WTC11 (cell line): ENCODE measurements around the gene AOC3. TPM values are rescaled to one million over a fixed set of nuclear protein-coding genes. Genes with fewer than 3 reads are reported as not detected.
A peak's percentile ranks its signal among the peaks of the same experiment; 100 is the strongest.
"Not testable (repeated sequence)": the region's sequence is repeated elsewhere in the genome, so short reads cannot be mapped to it uniquely, and the experiment has no call there.

Source experiments
- ATAC-seq: fragments of 200-7000 bp; cut with Tn5 transposase; 2 replicates; pipeline ENCODE4 v1.10.0; 2021; ENCODE audit warnings: mild to moderate bottlenecking, moderate library complexity
- CTCF ChIA-PET: fragments of 300-600 bp; sonication (Branson Sonifier 250); formaldehyde crosslinking; loops from one replicate; lab custom pipeline; 2021; ENCODE audit warnings: antibody characterized with exemption; lab: Charles Lee
- POLR2A ChIA-PET: fragments of 350-600 bp; sonication (Branson Sonifier 250); formaldehyde crosslinking; loops from one replicate; lab custom pipeline; 2021; ENCODE audit warnings: antibody characterized with exemption; lab: Charles Lee
- DNase-seq: peaks from one replicate; pipeline ENCODE4 v3.0.0; 2021; ENCODE audit warnings: low spot score
- H3K27ac Mint-ChIP-seq: 2 replicates; pipeline ENCODE4 v1.8.0; 2021; ENCODE audit warnings: mixed read lengths
- H3K27me3 Mint-ChIP-seq: 2 replicates; pipeline ENCODE4 v1.8.0; 2021; ENCODE audit warnings: low read depth, mild to moderate bottlenecking, moderate library complexity, mixed read lengths
- H3K36me3 Mint-ChIP-seq: 2 replicates; pipeline ENCODE4 v1.8.0; 2021; ENCODE audit warnings: mixed read lengths
- H3K4me1 Mint-ChIP-seq: 2 replicates; pipeline ENCODE4 v1.8.0; 2022; ENCODE audit warnings: mixed read lengths
- H3K4me3 Mint-ChIP-seq: 2 replicates; pipeline ENCODE4 v1.8.0; 2021; ENCODE audit warnings: mild to moderate bottlenecking, moderate library complexity, mixed read lengths
- H3K9me3 Mint-ChIP-seq: 2 replicates; pipeline ENCODE4 v1.8.0; 2021; ENCODE audit warnings: mixed read lengths
- CREB1 ChIP-seq: sonication (generic); formaldehyde crosslinking; IDR thresholded peaks from 2 replicates; pipeline ENCODE4 v1.8.0; 2023; ENCODE audit warnings: mild to moderate bottlenecking, missing genetic modification reagents
- ELF4 ChIP-seq: sonication (generic); formaldehyde crosslinking; IDR thresholded peaks from 2 replicates; pipeline ENCODE4 v1.8.1; 2022; ENCODE audit warnings: low read depth, mild to moderate bottlenecking, moderate library complexity, missing genetic modification reagents
- FOXP1 ChIP-seq: sonication (generic); formaldehyde crosslinking; IDR thresholded peaks from 2 replicates; pipeline ENCODE4 v1.8.0; 2022; ENCODE audit warnings: missing genetic modification reagents, mild to moderate bottlenecking, moderate library complexity, borderline replicate concordance
- GTF2I ChIP-seq: fragments of 250-450 bp; sonication (Bioruptor Pico); conservative IDR thresholded peaks from 2 replicates; pipeline ENCODE4 v1.4.0; 2021; ENCODE audit warnings: mild to moderate bottlenecking
- HMGA2 ChIP-seq: fragments of 250-450 bp; sonication (Bioruptor Pico); IDR thresholded peaks from 2 replicates; pipeline ENCODE4 v1.4.0; 2021; ENCODE audit warnings: mild to moderate bottlenecking, moderate library complexity
- KAT7 ChIP-seq: sonication (generic); formaldehyde crosslinking; IDR thresholded peaks from 2 replicates; pipeline ENCODE4 v1.8.1; 2023; ENCODE audit warnings: missing genetic modification reagents, mild to moderate bottlenecking, borderline replicate concordance
- MYBL2 ChIP-seq: sonication (generic); formaldehyde crosslinking; IDR thresholded peaks from 2 replicates; pipeline ENCODE4 v1.8.1; 2023; ENCODE audit warnings: mild to moderate bottlenecking, moderate library complexity, missing genetic modification reagents
- NR2C2 ChIP-seq: sonication (generic); formaldehyde crosslinking; IDR thresholded peaks from 2 replicates; pipeline ENCODE4 v1.8.0; 2022; ENCODE audit warnings: mild to moderate bottlenecking, missing genetic modification reagents
- SOX15 ChIP-seq: fragments of 250-450 bp; sonication (Bioruptor Pico); IDR thresholded peaks from 2 replicates; pipeline ENCODE4 v1.9.0; 2021; ENCODE audit warnings: mild to moderate bottlenecking
- ZBTB21 ChIP-seq: sonication (generic); formaldehyde crosslinking; IDR thresholded peaks from 2 replicates; pipeline ENCODE4 v1.8.1; 2023; ENCODE audit warnings: mild to moderate bottlenecking, missing genetic modification reagents, borderline replicate concordance
- ZNF317 ChIP-seq: sonication (generic); formaldehyde crosslinking; IDR thresholded peaks from 2 replicates; pipeline ENCODE4 v1.8.1; 2023; ENCODE audit warnings: low read depth, mild to moderate bottlenecking, moderate library complexity, missing genetic modification reagents, borderline replicate concordance
- ZNF396 ChIP-seq: fragments of 250-450 bp; sonication (Bioruptor Pico); IDR thresholded peaks from 2 replicates; pipeline ENCODE4 v1.8.0; 2021; ENCODE audit warnings: mild to moderate bottlenecking, moderate library complexity, borderline replicate concordance
- ZNF423 ChIP-seq: fragments of 250-450 bp; sonication (Bioruptor Pico); IDR thresholded peaks from 2 replicates; pipeline ENCODE4 v2.1.2; 2022; ENCODE audit warnings: mild to moderate bottlenecking, moderate library complexity
- total RNA-seq: library from RNA; stranded (reverse); gene quantifications from 3 replicates; pipeline ENCODE4 v1.2.3, GENCODE V29; 2021
- TF ChIP-seq, protein P1 (sequence below): sonication (generic); formaldehyde crosslinking; IDR thresholded peaks from 2 replicates; pipeline ENCODE4 v1.8.1; 2022; ENCODE audit warnings: mild to moderate bottlenecking, moderate library complexity, missing genetic modification reagents
- TF ChIP-seq, protein P2 (sequence below): fragments of 250-450 bp; sonication (Bioruptor Pico); conservative IDR thresholded peaks from 2 replicates; pipeline ENCODE4 v1.9.0; 2021; ENCODE audit warnings: mild to moderate bottlenecking
- TF ChIP-seq, protein P3 (sequence below): sonication (generic); formaldehyde crosslinking; IDR thresholded peaks from 2 replicates; pipeline ENCODE4 v1.8.1; 2022; ENCODE audit warnings: low read depth, missing genetic modification reagents, borderline replicate concordance
- TF ChIP-seq, protein P4 (sequence below): sonication (generic); formaldehyde crosslinking; IDR thresholded peaks from 2 replicates; pipeline ENCODE4 v1.8.1; 2022; ENCODE audit warnings: low read depth, mild to moderate bottlenecking, moderate library complexity, missing genetic modification reagents, borderline replicate concordance
- TF ChIP-seq, protein P5 (sequence below): fragments of 250-450 bp; sonication (Bioruptor Pico); IDR thresholded peaks from 2 replicates; pipeline ENCODE4 v1.9.0; 2021; ENCODE audit warnings: mild to moderate bottlenecking

Gene AOC3
- total RNA-seq, 1 experiment from 2014 or later: 7.6 TPM

DNA sequence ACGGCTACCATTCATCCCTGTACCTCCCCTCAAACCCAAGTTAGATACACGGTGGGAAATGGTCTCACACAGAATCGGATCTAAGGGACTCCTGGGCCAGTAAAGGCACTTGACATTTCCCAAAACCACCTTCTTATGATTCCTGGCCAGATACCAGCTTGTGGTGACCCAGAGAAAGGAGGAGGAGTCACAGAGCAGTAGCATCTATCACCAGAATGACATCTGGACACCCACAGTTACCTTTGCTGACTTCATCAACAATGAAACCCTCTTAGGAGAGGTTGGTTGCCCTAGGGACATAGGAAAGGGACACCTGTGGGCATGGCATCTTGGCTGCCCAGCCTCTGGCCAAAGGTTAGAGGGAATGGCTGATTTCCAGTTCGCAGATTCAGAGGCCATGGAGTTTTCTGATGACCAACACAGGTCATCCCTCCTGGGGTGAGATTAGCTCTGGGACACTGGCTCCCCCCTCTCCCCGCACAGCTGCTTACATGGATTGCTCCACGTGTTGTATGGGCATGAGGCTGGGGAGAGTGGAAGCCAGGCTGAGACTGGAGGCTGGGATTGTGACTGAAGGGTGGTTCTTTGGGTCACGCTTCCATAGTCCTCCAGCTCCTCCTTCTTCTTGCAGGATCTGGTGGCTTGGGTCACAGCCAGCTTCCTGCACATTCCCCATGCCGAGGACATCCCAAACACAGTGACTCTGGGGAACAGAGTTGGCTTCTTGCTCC lies 1.4 kb upstream of the AOC3 start:
- ChIA-PET CTCF (interaction anchor here (0.9 to 3.3 kb wide), 4 partner anchors 26 to 148 kb away, joined by 3 to 19 read pairs (median 4); partner anchors contain the start of genes BECN1 and RPL27), POLR2A (no interaction called here)

DNA sequence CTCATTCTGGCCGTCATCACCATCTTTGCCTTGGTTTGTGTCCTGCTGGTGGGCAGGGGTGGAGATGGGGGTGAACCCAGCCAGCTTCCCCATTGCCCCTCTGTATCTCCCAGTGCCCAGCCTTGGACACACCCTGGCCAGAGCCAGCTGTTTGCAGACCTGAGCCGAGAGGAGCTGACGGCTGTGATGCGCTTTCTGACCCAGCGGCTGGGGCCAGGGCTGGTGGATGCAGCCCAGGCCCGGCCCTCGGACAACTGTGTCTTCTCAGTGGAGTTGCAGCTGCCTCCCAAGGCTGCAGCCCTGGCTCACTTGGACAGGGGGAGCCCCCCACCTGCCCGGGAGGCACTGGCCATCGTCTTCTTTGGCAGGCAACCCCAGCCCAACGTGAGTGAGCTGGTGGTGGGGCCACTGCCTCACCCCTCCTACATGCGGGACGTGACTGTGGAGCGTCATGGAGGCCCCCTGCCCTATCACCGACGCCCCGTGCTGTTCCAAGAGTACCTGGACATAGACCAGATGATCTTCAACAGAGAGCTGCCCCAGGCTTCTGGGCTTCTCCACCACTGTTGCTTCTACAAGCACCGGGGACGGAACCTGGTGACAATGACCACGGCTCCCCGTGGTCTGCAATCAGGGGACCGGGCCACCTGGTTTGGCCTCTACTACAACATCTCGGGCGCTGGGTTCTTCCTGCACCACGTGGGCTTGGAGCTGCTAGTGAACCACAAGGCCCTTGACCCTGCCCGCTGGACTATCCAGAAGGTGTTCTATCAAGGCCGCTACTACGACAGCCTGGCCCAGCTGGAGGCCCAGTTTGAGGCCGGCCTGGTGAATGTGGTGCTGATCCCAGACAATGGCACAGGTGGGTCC lies 607 bp downstream of the AOC3 start:
- H3K9me3 Mint-ChIP-seq, H3K4me1 Mint-ChIP-seq, H3K27me3 Mint-ChIP-seq, POLR2A ChIA-PET, ATAC-seq, H3K36me3 Mint-ChIP-seq, DNase-seq, H3K27ac Mint-ChIP-seq, H3K4me3 Mint-ChIP-seq: not testable (repeated sequence)
- CTCF ChIA-PET: interaction anchor here (0.6 to 1.7 kb wide), 3 partner anchors 28 to 1498 kb away, joined by 3 to 6 read pairs (median 4); partner anchors contain the start of gene BECN1

More for the DNA sequence above, 1.4 kb upstream of the AOC3 start:
- Mint-ChIP-seq H3K4me1 (no peaks in the 10 kb centered on the region; the same call in 1 of the 2 replicates), H3K27ac (no peak overlapping the region), H3K4me3 (no peak overlapping the region), H3K27me3 (no peaks in the 10 kb centered on the region), H3K36me3 (peaks cover 10% of the 10 kb centered on the region; the same call in 1 of the 2 replicates), H3K9me3 (no peaks in the 10 kb centered on the region)
- ATAC-seq (no peak), DNase-seq (no peak)
- TF ChIP-seq ZNF423 (no peak), ELF4 (CRISPR knock-in tag) (no peak), ZBTB21 (no peak), NR2C2 (CRISPR knock-in tag) (no peak), ZNF317 (CRISPR knock-in tag) (no peak), HMGA2 (CRISPR knock-in tag) (no peak), KAT7 (CRISPR knock-in tag) (no peak), FOXP1 (CRISPR knock-in tag) (no peak)
- TF ChIP-seq, protein P1, sequence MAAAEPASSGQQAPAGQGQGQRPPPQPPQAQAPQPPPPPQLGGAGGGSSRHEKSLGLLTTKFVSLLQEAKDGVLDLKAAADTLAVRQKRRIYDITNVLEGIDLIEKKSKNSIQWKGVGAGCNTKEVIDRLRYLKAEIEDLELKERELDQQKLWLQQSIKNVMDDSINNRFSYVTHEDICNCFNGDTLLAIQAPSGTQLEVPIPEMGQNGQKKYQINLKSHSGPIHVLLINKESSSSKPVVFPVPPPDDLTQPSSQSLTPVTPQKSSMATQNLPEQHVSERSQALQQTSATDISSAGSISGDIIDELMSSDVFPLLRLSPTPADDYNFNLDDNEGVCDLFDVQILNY (CRISPR knock-in tag): no peak

DNA sequence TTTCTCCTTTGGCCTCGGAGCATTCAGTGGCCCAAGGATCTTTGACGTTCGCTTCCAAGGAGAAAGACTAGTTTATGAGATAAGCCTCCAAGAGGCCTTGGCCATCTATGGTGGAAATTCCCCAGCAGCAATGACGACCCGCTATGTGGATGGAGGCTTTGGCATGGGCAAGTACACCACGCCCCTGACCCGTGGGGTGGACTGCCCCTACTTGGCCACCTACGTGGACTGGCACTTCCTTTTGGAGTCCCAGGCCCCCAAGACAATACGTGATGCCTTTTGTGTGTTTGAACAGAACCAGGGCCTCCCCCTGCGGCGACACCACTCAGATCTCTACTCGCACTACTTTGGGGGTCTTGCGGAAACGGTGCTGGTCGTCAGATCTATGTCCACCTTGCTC lies 1.4 kb downstream of the AOC3 start:
- no peak for DNase-seq
- CTCF ChIA-PET: interaction anchor here (1.7 kb wide), 1 partner anchor 77 kb away, joined by 4 read pairs; no protein-coding TSS in a partner anchor
- TF ChIP-seq GTF2I (CRISPR knock-in tag): no peak
- no peak for TF ChIP-seq MYBL2 (CRISPR knock-in tag)
- no peak for TF ChIP-seq CREB1 (CRISPR knock-in tag)
- no peak for TF ChIP-seq ZNF396 (CRISPR knock-in tag)
- TF ChIP-seq, all 79 proteins: peak for 0
- no peaks in the 10 kb centered on the region for H3K27me3 Mint-ChIP-seq
- H3K36me3 Mint-ChIP-seq: no peaks in the 10 kb centered on the region
- no peaks in the 10 kb centered on the region for H3K9me3 Mint-ChIP-seq
- ATAC-seq: no peak
- no peaks in the 10 kb centered on the region; the same call in 1 of the 2 replicates for H3K4me1 Mint-ChIP-seq
- H3K4me3 Mint-ChIP-seq: no peak overlapping the region
- POLR2A ChIA-PET: no interaction called here
- H3K27ac Mint-ChIP-seq: no peak overlapping the region

DNA sequence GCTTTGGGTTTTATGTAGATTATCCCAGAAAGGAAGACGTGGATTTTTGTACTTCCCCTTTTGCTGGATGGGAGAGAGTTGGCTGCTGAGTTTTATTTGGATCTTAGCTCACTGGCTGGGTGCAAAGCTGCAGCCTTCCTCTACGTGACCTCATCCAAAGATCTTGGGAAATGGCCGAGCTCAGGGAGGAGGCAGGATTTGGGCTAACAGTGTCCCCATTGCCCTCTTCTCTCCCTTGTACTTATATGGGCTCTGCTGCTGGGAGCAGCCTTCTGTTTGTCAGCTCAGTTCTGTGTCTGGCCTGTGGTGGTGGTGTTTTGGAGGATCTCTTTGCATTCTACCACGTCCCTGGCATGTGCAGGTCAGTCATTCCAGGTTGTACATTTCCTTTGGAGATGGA lies 2.0 kb downstream of the AOC3 start:
- ATAC-seq (no peak), DNase-seq (no peak)
- peak overlapping the region; percentile 13; the same call in 1 of the 2 replicates for H3K27ac Mint-ChIP-seq
- H3K4me3 Mint-ChIP-seq: no peak overlapping the region
- ChIA-PET POLR2A (no interaction called here), CTCF (interaction anchor here (1.2 to 1.7 kb wide), 2 partner anchors 9 to 76 kb away, joined by 4 read pairs; partner anchors contain the start of gene AOC2)
- H3K9me3 Mint-ChIP-seq: no peaks in the 10 kb centered on the region
- H3K27me3 Mint-ChIP-seq: no peaks in the 10 kb centered on the region
- no peaks in the 10 kb centered on the region; the same call in 1 of the 2 replicates for H3K4me1 Mint-ChIP-seq
- H3K36me3 Mint-ChIP-seq: no peaks in the 10 kb centered on the region
- TF ChIP-seq, protein P2, sequence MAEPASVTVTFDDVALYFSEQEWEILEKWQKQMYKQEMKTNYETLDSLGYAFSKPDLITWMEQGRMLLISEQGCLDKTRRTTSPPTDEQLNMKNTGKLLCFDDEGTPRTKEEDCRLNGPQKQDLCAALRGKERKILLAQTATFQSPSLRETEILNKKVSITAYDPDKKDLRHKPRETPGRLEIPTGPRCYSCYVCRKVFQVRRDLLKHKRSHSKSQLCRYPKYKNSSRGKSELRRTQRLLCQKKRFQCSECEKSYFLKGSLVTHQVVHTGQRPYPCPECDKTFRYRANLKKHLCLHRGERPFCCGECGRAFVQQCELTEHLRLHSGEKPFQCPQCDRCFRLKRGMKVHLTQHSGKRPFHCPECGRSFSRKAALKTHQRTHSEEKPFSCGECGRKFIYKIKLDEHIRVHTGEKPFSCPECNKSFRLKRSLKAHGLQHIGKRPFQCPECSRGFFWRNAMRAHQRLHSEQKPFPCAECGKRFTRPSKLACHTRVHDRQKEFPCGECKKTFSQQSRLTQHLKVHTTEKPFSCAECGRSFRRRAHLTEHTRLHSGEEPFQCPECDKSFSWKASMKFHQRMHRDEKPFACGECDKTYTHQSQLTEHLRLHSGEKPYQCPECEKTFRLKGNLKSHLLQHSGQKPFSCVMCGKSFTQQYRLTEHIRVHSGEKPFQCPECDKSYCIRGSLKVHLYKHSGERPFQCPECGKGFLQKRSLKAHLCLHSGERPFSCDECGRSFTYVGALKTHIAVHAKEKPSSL (CRISPR knock-in tag): no peak
- TF ChIP-seq SOX15 (CRISPR knock-in tag): no peak
- no peak for TF ChIP-seq ZBTB21
- TF ChIP-seq, protein P3, sequence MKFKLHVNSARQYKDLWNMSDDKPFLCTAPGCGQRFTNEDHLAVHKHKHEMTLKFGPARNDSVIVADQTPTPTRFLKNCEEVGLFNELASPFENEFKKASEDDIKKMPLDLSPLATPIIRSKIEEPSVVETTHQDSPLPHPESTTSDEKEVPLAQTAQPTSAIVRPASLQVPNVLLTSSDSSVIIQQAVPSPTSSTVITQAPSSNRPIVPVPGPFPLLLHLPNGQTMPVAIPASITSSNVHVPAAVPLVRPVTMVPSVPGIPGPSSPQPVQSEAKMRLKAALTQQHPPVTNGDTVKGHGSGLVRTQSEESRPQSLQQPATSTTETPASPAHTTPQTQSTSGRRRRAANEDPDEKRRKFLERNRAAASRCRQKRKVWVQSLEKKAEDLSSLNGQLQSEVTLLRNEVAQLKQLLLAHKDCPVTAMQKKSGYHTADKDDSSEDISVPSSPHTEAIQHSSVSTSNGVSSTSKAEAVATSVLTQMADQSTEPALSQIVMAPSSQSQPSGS (CRISPR knock-in tag): no peak
- TF ChIP-seq, protein P4, sequence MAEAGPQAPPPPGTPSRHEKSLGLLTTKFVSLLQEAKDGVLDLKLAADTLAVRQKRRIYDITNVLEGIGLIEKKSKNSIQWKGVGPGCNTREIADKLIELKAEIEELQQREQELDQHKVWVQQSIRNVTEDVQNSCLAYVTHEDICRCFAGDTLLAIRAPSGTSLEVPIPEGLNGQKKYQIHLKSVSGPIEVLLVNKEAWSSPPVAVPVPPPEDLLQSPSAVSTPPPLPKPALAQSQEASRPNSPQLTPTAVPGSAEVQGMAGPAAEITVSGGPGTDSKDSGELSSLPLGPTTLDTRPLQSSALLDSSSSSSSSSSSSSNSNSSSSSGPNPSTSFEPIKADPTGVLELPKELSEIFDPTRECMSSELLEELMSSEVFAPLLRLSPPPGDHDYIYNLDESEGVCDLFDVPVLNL (CRISPR knock-in tag): no peak
- TF ChIP-seq, protein P5, sequence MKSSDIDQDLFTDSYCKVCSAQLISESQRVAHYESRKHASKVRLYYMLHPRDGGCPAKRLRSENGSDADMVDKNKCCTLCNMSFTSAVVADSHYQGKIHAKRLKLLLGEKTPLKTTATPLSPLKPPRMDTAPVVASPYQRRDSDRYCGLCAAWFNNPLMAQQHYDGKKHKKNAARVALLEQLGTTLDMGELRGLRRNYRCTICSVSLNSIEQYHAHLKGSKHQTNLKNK (CRISPR knock-in tag): no peak
